ENCODE results near the gene IGFL2. TPM values are rescaled to one million over a fixed set of nuclear protein-coding genes. Genes with fewer than 3 reads are reported as not detected.

The IGFL2 gene
- total and polyA plus RNA-seq, 2 experiments from 2014 or later = not detected

GRCh38 chr19:46189971-46190888 lies 42.2 kb downstream of the IGFL2 start (continued):
- TF ChIP-seq ZNF462 (CRISPR knock-in tag; IDR thresholded peaks at IDR 0.05) (no peak), CTCF (conservative IDR thresholded peaks at IDR 0.05; ENCODE audit: low read depth in 2 of 2) (no peak), CREB1 (CRISPR knock-in tag; IDR thresholded peaks at IDR 0.05; ENCODE audit: low read depth) (no peak), STAT1 (IDR thresholded peaks at IDR 0.05; ENCODE audit: unreplicated experiment) (no peak), NANOG (IDR thresholded peaks at IDR 0.05; ENCODE audit: borderline replicate concordance) (no peak)

GRCh38 chr19:46191356-46191755 lies 43.3 kb downstream of the IGFL2 start:
- Mint-ChIP-seq H3K4me3 (no peak overlapping the region), H3K27me3 (ENCODE audit: insufficient read depth, low read depth, poor library complexity) (peaks cover 9% of the 10 kb centered on the region), H3K9me3 (no peaks in the 10 kb centered on the region; the same call in 2 of the 3 replicates), H3K27ac (0 out of 2 replicates have a peak overlapping the region, but pooled peaks have one; percentile 56), H3K4me1 (no peaks in the 10 kb centered on the region), H3K36me3 (ENCODE audit: low read depth) (no peaks in the 10 kb centered on the region)
- ATAC-seq (no peak), DNase-seq (ENCODE audit: low spot score) (no peak)
- no peaks in the 10 kb centered on the region for H3F3A ChIP-seq (replicated peaks; ENCODE audit: low read depth)
- H3K9me2 ChIP-seq (ENCODE audit: insufficient read depth) = no peaks in the 10 kb centered on the region
- H3K27me3 ChIP-seq (ENCODE audit: insufficient read depth) = no peaks in the 10 kb centered on the region
- 0 out of 2 replicates have a peak overlapping the region, but pooled peaks have one; percentile 52 for H2AFZ ChIP-seq
- H3K79me2 ChIP-seq (replicated peaks; ENCODE audit: insufficient read depth) = no peaks in the 10 kb centered on the region
- no peaks in the 10 kb centered on the region for H3K4me1 ChIP-seq (ENCODE audit: insufficient read depth)
- no peak overlapping the region for H3K4me3 ChIP-seq
- no peak overlapping the region for H3K4me2 ChIP-seq
- H3K36me3 ChIP-seq (ENCODE audit: insufficient read depth) = no peaks in the 10 kb centered on the region
- H4K20me1 ChIP-seq (replicated peaks; ENCODE audit: insufficient read depth) = no peaks in the 10 kb centered on the region; the same call in 1 of the 2 replicates
- H3K27ac ChIP-seq (ENCODE audit: low read depth) = no peak overlapping the region
- TF ChIP-seq CREB1 (CRISPR knock-in tag; IDR thresholded peaks at IDR 0.05; ENCODE audit: low read depth) = no peak
- TF ChIP-seq ETS1 (IDR thresholded peaks at IDR 0.05) = no peak
- no peak for TF ChIP-seq EZH2 (IDR thresholded peaks at IDR 0.05; ENCODE audit: low read depth, unreplicated experiment)
- TF ChIP-seq STAT1 (IDR thresholded peaks at IDR 0.05; ENCODE audit: unreplicated experiment) = no peak
- no peak for TF ChIP-seq ZNF114 (CRISPR knock-in tag; IDR thresholded peaks at IDR 0.05)
- no peak for TF ChIP-seq REST (IDR thresholded peaks at IDR 0.05; ENCODE audit: unreplicated experiment)
- TF ChIP-seq NANOG (IDR thresholded peaks at IDR 0.05; ENCODE audit: borderline replicate concordance) = no peak
- no peak for TF ChIP-seq ZNF331 (CRISPR knock-in tag; IDR thresholded peaks at IDR 0.05; ENCODE audit: low read depth)
- no peak for TF ChIP-seq POLR2AphosphoS5 (IDR thresholded peaks at IDR 0.05; ENCODE audit: low read depth)
